Esophagus squamous epithelium (tissue), 4 donors: ENCODE data around the gene FAM3B.

ENCODE experiments used
- CTCF ChIP-seq, 6 experiments: fragments of 450-650 bp in 4 of 6; fragments of 200-600 bp in 2 of 6; sonication (generic) in 2 of 6; IDR thresholded peaks; one replicate each; pipeline ENCODE4 v1.5.1; 2016 to 2019; ENCODE audit warnings: antibody characterized with exemption in 6 of 6, mild to moderate bottlenecking in 4 of 6, moderate library complexity in 4 of 6
- POLR2A ChIP-seq, 4 donors: fragments of 450-650 bp; IDR thresholded peaks; one replicate each; pipeline ENCODE4 v1.6.1; 2017; ENCODE audit warnings: antibody characterized with exemption in 4 of 4, mild to moderate bottlenecking in 4 of 4, moderate library complexity in 3 of 4

GRCh38 chr21:41363370-41364270, 47.0 kb downstream of the FAM3B start:
- no peak for TF ChIP-seq CTCF (IDR thresholded peaks at IDR 0.05)
- no peak for TF ChIP-seq POLR2A (IDR thresholded peaks at IDR 0.05)
